Ishikawa (cell line): ENCODE data around the gene RPS6KA5.

Source experiments
- CEBPB ChIP-seq: IDR thresholded peaks from 2 replicates; pipeline ENCODE4 v1.6.1; 2012
- EP300 ChIP-seq: IDR thresholded peaks from 2 replicates; pipeline ENCODE4 v1.6.1; 2012; ENCODE audit warnings: borderline replicate concordance
- FOXM1 ChIP-seq: IDR thresholded peaks from 2 replicates; pipeline ENCODE4 v1.6.1; 2012; ENCODE audit warnings: low read depth, borderline replicate concordance
- RAD21 ChIP-seq: IDR thresholded peaks from 2 replicates; pipeline ENCODE4 v1.6.1; 2012; ENCODE audit warnings: low read depth
- TAF1 ChIP-seq: IDR thresholded peaks from 2 replicates; pipeline ENCODE4 v1.6.1; 2012; ENCODE audit warnings: low read depth, mild to moderate bottlenecking
- TCF12 ChIP-seq: IDR thresholded peaks from 2 replicates; pipeline ENCODE4 v1.6.1; 2012; ENCODE audit warnings: low read depth
- YY1 ChIP-seq: IDR thresholded peaks from 2 replicates; pipeline ENCODE4 v1.6.1; 2012; ENCODE audit warnings: low read depth
- ZBTB7A ChIP-seq: IDR thresholded peaks from 2 replicates; pipeline ENCODE4 v1.6.1; 2012; ENCODE audit warnings: low read depth
- TF ChIP-seq, protein P1 (sequence below): IDR thresholded peaks from 2 replicates; pipeline ENCODE4 v1.6.1; 2012; ENCODE audit warnings: low read depth, mild to moderate bottlenecking
- TF ChIP-seq, protein P2 (sequence below): IDR thresholded peaks from 2 replicates; pipeline ENCODE4 v1.6.1; 2012

DNA sequence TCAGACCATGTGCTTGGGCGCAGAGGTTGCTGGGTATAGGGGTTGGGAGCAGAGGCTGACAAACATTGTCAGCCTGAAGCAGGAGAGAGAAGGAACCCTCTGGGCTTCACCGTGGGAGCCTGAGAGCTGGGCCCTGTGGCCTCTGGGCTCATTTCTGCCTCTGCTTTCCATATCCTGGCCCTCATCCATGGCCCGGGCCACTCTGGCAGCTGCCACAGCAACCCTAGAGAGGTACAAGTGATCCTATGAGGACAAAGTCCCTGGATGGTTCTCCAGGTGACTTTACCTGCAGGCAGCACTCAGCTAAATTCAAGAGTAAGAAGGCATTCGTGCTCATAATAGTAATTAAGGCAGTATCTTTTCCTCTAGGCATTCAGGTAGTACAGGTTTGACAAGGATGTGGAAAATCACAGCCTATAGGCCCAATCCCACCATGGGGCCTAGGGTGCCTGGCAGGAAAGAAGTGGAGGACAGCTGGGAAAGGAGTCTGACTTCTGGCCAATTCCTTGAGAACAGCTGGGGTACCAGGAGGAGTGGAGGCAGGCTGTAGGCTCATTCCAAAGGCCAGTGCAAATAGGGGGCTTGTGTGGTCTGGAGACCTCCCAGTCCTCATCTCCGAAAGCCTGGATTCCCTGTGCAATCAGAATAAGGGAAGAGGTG, 240.6 kb downstream of the RPS6KA5 start:
- no peak for TF ChIP-seq EP300
- TF ChIP-seq, protein P1, sequence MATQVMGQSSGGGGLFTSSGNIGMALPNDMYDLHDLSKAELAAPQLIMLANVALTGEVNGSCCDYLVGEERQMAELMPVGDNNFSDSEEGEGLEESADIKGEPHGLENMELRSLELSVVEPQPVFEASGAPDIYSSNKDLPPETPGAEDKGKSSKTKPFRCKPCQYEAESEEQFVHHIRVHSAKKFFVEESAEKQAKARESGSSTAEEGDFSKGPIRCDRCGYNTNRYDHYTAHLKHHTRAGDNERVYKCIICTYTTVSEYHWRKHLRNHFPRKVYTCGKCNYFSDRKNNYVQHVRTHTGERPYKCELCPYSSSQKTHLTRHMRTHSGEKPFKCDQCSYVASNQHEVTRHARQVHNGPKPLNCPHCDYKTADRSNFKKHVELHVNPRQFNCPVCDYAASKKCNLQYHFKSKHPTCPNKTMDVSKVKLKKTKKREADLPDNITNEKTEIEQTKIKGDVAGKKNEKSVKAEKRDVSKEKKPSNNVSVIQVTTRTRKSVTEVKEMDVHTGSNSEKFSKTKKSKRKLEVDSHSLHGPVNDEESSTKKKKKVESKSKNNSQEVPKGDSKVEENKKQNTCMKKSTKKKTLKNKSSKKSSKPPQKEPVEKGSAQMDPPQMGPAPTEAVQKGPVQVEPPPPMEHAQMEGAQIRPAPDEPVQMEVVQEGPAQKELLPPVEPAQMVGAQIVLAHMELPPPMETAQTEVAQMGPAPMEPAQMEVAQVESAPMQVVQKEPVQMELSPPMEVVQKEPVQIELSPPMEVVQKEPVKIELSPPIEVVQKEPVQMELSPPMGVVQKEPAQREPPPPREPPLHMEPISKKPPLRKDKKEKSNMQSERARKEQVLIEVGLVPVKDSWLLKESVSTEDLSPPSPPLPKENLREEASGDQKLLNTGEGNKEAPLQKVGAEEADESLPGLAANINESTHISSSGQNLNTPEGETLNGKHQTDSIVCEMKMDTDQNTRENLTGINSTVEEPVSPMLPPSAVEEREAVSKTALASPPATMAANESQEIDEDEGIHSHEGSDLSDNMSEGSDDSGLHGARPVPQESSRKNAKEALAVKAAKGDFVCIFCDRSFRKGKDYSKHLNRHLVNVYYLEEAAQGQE: no peak
- TF ChIP-seq RAD21: no peak
- TF ChIP-seq YY1: no peak
- no peak for TF ChIP-seq TAF1
- TF ChIP-seq, protein P2, sequence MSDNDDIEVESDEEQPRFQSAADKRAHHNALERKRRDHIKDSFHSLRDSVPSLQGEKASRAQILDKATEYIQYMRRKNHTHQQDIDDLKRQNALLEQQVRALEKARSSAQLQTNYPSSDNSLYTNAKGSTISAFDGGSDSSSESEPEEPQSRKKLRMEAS: no peak
- no peak for TF ChIP-seq FOXM1
- no peak for TF ChIP-seq ZBTB7A
- no peak for TF ChIP-seq TCF12
- no peak for TF ChIP-seq CEBPB
